Measurements from ENCODE around the gene HAAO.

HAAO gene

GRCh38 chr2:42813763-42814162 lies 21.4 kb upstream of the HAAO start:
- no peak for DNase-seq (ENCODE audit: low read depth, low spot score)

- peak; percentile 37 for DNase-seq (ENCODE audit: low read depth, low spot score)
Observed at GRCh38 chr2:42812899-42813479, 20.6 kb upstream of the HAAO start.

DNA sequence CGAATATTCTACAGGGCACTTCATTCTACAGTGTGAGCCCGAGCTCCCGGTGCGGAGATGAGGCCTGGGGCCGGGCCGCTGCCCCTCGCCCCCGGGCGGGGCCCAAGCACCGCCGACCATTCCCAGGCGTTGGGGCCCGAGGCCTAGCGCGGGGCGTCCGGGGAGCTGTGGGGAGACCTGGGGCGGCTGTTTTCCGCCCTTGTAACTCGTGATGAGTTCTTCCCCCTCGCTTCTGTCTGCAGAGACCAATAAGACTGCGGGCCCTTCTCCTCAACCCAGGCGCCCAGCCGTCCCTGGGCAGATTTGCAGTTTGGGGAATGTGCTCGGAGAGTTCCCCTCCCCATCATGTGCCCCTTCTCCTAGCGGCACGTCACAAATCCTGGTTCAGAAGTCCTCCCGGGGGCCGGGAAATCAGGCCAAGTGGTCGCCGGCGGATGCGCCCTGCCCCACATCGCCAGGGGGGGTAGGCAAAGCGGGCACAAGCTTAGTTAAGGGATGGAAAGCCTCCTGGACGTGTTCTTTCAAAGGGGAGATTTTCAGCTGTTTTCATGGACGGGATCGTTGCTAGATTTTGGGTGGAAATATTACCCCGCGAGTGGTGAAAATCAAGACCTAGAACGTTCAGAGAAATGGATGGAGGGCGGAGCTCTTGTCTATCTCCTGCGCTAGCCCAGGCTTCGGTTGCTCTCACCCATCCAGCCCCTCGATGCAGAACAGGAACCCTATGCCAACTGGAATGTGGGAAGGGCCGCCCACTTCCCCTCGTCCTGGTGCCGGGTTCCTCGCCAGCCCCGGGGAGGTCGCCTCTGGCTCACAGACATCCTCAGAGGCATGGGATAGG lies 18.8 kb upstream of the HAAO start:
- peak; percentile 65 for DNase-seq (ENCODE audit: low read depth, low spot score)

DNA sequence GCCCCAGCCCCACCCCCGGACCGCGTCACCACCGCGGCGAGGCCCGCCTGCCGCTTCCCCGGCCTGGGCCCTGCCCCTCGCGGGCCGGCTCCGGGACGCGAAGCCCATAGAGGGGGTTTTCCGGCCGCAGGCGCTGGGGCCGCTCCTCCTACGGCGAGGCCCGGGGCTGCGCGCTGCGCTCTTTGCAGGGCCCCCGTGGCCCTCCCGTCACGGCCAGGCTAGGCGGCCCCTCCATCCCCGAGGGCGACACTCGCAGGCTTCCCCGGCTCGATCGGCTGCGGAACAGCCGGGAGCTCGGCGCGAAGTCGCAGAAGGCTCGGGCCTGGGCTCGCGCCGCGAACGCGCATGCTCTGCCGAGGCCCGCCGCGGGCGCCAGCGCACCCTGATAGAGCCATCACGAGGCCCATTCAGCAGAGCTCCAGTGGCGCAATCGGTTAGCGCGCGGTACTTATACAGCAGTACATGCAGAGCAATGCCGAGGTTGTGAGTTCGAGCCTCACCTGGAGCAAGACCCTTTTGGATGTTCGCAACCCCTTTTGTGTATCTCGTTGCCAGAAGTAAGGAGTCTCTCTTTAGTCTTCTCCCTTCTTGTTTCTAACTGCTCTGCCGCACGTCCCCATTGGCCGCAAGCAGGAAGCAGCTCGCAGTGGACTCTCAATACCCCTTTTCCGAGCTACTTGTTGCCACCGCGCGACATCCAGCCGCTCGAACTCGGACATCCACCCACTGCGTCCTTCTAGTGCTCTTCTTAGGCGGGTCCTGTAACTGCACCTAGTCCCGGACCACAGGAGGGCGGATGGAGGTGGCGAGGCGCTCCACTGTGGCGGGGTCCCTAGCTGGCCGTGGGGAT lies 18.0 kb upstream of the HAAO start:
- peak; percentile 98 for DNase-seq (ENCODE audit: low read depth, low spot score)

- DNase-seq (ENCODE audit: low read depth, low spot score), result peak; percentile 94
Observed at GRCh38 chr2:42809819-42810120, 17.4 kb upstream of the HAAO start.

- no peak for DNase-seq (ENCODE audit: low read depth, low spot score)
Observed at GRCh38 chr2:42809131-42809818, 16.9 kb upstream of the HAAO start.

DNA sequence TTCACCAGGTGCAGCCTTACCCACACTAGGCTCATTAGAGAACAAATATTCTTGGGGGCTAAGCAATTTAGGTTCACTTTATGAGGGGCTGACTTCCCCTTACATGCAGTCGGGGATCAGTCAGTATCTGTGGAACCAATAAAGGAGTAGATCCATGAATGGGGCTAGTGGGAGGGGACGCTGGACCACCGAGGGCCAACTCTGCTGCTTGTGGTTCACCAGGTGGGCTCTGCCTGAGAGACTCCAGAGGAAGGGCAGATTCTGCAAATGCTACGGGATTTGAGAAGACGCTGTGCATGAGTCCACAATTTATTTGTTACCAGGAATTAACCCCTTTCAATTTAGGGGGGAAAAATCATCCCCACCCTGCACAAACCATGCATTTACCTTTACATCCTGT lies 15.9 kb upstream of the HAAO start:
- no peak for DNase-seq (ENCODE audit: low read depth, low spot score)

DNA sequence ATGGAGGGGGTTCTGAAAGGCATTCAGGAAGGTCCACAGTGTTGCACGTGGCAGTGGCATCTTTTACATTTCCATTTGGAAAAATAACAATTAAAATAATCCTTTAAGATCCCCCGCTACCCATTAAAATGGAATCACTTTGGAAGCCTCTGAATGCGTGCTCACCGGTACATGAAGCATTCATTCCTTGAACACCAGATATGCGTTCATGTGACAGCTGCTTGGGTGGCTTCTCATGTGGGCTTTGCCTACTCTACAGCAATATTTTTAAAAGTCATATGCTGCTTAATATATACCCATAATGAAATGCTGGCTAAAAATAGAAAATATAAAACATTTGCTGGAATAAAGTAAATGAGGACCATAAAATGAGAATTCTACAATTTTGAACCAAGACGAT lies 14.4 kb upstream of the HAAO start:
- no peak for DNase-seq (ENCODE audit: low read depth, low spot score)

GRCh38 chr2:42804891-42805290 lies 12.5 kb upstream of the HAAO start:
- no peak for DNase-seq (ENCODE audit: low read depth, low spot score)

DNA sequence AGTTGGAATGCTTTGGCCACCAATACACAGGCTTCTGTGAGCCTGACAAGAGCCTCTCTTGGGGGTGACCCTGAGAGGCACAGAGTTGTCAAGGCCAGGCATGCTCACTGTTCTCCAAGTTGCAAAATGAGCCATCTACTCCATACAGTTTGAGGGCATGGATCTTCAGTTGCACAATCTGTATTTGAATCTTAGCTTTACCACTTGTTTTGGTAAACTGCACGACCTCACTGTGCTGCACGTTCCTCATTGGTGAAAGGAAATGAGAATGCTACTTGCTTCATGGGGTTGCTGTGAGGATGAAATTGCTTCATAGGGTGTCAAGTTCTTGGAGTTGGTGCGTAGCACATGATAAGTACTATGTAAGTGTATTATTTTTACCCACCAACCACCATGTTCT lies 12.0 kb upstream of the HAAO start:
- DNase-seq (ENCODE audit: low read depth, low spot score), result no peak

- no peak for DNase-seq (ENCODE audit: low read depth, low spot score)
Observed at GRCh38 chr2:42802150-42802549, 9.8 kb upstream of the HAAO start.

GRCh38 chr2:42801381-42801780 lies 9.0 kb upstream of the HAAO start:
- DNase-seq (ENCODE audit: low read depth, low spot score), result peak; percentile 74

GRCh38 chr2:42800981-42801380 lies 8.6 kb upstream of the HAAO start:
- no peak for DNase-seq (ENCODE audit: low read depth, low spot score)

GRCh38 chr2:42800461-42800962 lies 8.1 kb upstream of the HAAO start:
- no peak for DNase-seq (ENCODE audit: low read depth, low spot score)

- DNase-seq (ENCODE audit: low read depth, low spot score), result no peak
Observed at GRCh38 chr2:42799881-42800280, 7.5 kb upstream of the HAAO start.

DNA sequence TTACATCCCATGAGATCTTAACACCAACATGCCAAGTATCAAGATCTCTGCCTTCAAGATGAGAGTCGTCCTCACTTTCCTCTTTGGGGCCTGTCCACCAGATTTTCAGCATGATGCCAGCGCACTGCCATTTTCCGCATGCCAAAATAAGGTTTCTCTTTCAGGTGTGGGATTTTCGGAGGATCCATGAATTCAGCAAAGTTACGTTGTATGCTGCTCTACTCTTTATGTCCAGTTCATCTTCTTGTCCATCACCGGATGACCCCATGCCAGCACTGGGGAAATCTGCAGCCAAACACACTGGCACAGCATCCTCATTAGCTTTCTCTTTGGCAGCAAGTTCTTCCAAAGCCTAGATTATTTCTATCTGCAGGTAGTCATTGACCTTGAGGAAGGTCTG lies 4.9 kb upstream of the HAAO start:
- no peak for DNase-seq (ENCODE audit: low read depth, low spot score)

GRCh38 chr2:42796427-42797248 lies 4.3 kb upstream of the HAAO start:
- no peak for DNase-seq (ENCODE audit: low read depth, low spot score)

- peak; percentile 19 for DNase-seq (ENCODE audit: low read depth, low spot score)
Observed at GRCh38 chr2:42795841-42796301, 3.5 kb upstream of the HAAO start.

DNA sequence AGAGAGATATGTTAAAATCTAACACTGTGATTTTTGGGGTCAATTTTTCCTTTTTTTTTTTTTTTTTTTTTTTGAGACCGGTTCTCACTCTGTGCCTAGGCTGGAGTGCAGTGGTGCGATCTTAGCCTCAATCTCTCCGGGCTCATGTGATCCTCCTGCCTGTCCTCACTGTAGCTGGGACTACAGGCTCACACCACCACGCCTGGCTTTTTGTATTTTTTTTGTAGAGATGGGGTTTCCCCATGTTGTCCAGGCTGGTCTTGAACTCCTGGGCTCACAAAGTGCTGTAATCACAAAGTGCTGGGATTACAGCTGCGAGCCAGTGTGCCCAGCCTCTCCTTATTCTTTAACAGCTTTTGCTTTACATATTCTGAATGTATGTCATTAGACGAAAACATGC lies 2.9 kb upstream of the HAAO start:
- no peak for DNase-seq (ENCODE audit: low read depth, low spot score)

DNA sequence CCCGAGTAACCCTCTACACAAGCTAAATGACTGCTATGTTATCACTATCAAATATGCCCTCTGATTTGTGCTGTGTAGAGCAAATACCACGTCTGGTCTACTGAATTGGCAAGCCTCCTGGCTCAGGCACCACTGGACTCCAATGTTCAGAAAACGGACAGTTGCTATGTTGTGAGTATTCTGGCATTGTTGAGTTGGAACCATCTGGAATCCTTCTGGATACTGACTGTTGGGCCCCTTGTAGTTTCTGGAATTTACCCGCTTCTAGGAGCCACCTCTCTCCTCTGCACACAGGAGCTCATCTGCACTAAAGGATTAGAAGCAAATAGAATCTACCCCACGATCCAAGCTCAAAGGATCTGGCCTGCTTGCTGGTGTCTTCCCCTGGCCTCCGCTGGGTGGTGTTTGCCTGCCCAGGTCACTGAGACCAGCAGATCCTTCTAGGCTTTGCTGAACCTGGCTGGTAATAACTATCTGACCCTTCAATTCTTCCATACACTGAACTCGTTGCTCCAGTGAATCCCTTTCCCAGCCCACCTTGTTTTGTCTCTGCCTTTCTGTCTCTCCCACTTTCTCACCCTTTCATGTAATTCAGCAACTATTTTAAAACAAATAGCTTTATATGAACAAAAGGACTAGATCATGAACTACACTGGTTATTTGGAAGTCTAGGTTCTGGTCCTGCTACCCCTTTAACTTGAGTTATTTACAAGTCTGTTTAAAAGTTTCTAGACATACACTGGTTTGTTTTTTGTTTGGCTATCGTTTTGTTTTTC lies 2.1 kb upstream of the HAAO start:
- DNase-seq (ENCODE audit: low read depth, low spot score), result no peak

All from astrocyte of the hippocampus (primary cell).